Ovary (tissue), 9 donors: ENCODE results near the gene TTC7B. TPM values are rescaled to one million over a fixed set of nuclear protein-coding genes. Genes with fewer than 3 reads are reported as not detected.

Experiments used
- DNase-seq, 5 donors: peaks; one replicate each; pipeline ENCODE4 v3.0.0-alpha.2; 2019 to 2020
- H3K27ac ChIP-seq, 2 donors: fragments of 200-600 bp; one replicate each; pipeline versions ENCODE4 v1.5.1 to v1.8.0; 2019 to 2022
- H3K27me3 ChIP-seq: fragments of 200-600 bp; one replicate; pipeline ENCODE4 v1.8.0; 2022
- H3K36me3 ChIP-seq: fragments of 200-600 bp; sonication (generic); one replicate; pipeline ENCODE4 v1.5.1; 2019
- H3K4me1 ChIP-seq: one replicate; pipeline ENCODE4 v1.8.1; 2013; ENCODE audit warnings: mild to moderate bottlenecking, moderate library complexity; ENCODE audit not compliant: insufficient read depth
- H3K4me3 ChIP-seq: fragments of 200-600 bp; sonication (generic); one replicate; pipeline ENCODE4 v1.5.1; 2017
- H3K9me3 ChIP-seq, 2 donors: fragments of 200-600 bp in 1 of 2; sonication (generic) in 1 of 2; one replicate each; pipeline versions ENCODE4 v1.5.1 to v1.8.1; 2013 to 2019; ENCODE audit warnings: mild to moderate bottlenecking in 1 of 2, moderate library complexity in 1 of 2
- CTCF ChIP-seq, 3 donors: fragments of 450-650 bp in 2 of 3; fragments of 200-600 bp in 1 of 3; IDR thresholded peaks; one replicate each; pipeline versions ENCODE4 v1.5.1 to v1.8.0; 2016 to 2022; ENCODE audit warnings: antibody characterized with exemption in 3 of 3, mild to moderate bottlenecking in 1 of 3
- EP300 ChIP-seq: sonication (generic); formaldehyde crosslinking; IDR thresholded peaks from one replicate; pipeline ENCODE4 v1.6.1; 2017; ENCODE audit warnings: antibody characterized with exemption
- POLR2A ChIP-seq: fragments of 450-650 bp; IDR thresholded peaks from one replicate; pipeline ENCODE4 v1.6.1; 2017; ENCODE audit warnings: antibody characterized with exemption, mild to moderate bottlenecking, moderate library complexity
- WGBS, 3 donors: extraction: QIAGEN DNeasy Blood & Tissue Kit in 1 of 3; methylation state at CpG; one replicate each; pipeline versions ENCODE4 v1.1.5 to v1.1.7; 2013 to 2017; 5-methylcytosine and 5-hydroxymethylcytosine counted together
- intact Hi-C, 4 donors: fragments of 100-400 bp; cut with DNase I; formaldehyde crosslinking; loops; one replicate each; pipeline versions ENCODE4 v1.11.0 to v1.15.1; 2022 to 2023
- polyA plus RNA-seq, 2 donors: library from polyadenylated mRNA; stranded (reverse); fragments of 200-250 nt in 1 of 2; fragments of 350-450 nt in 1 of 2; fragmentation: Illumina TruSeq in 1 of 2; extraction: RNeasy Lipid Tissue Mini Kit (QIAGEN cat#74804) in 1 of 2; gene quantifications; one replicate each; pipeline ENCODE4 v1.2.3, GENCODE V29; 2013 to 2014
- total RNA-seq, 7 donors: library from RNA; depleted of rRNA in 2 of 7; stranded (reverse); fragments of >200 nt in 2 of 7; fragmentation: NEBNext Ultra II Directional in 3 of 7; extraction: Animal tissue kit (Norgen Biotek cat#: 25700) in 3 of 7; gene quantifications; one replicate each; pipeline versions ENCODE4 v1.1.0 to v1.2.4, GENCODE V29; 2016 to 2023
- donor health status: DM: no; HTN: no; CAD: no; lungs with moderate emphysema.
- donor health status: DM: no; HTN: no; CAD: no.
- donor health status: Bipolar disorder and iron deficiency.
- donor health status: DM: yes; HTN: yes; CAD: no.
- donor health status: DM: no; HTN: no; CAD: no.
- donor health status: DM: yes; HTN: yes; CAD: no.

The TTC7B gene
- total and polyA plus RNA-seq, 9 donors: 18.2 to 39.5 (median 34.2) TPM

- Histone ChIP-seq H3K4me3 (no peak overlapping the region), H3K4me1 (peaks cover 8% of the 10 kb centered on the region), H3K27me3 (no peaks in the 10 kb centered on the region), H3K27ac (no peak overlapping the region), H3K36me3 (no peaks in the 10 kb centered on the region), H3K9me3 (no peaks in the 10 kb centered on the region)
- intact Hi-C loops: no loop called here
- 75 to 88% (median 84%) methylated on average over 10 of the region's 10 CpGs for WGBS, 3 donors
- no peak for DNase-seq
- TF ChIP-seq EP300 (no peak), POLR2A (no peak), CTCF (IDR thresholded peaks at IDR 0.05) (no peak)
Measured at GRCh38 chr14:90538095-90538494, 278.1 kb downstream of the TTC7B start.

GRCh38 chr14:90536511-90537191 lies 279.6 kb downstream of the TTC7B start:
- Histone ChIP-seq H3K27ac (no peak overlapping the region), H3K36me3 (no peaks in the 10 kb centered on the region), H3K4me3 (no peak overlapping the region), H3K9me3 (no peaks in the 10 kb centered on the region), H3K27me3 (no peaks in the 10 kb centered on the region), H3K4me1 (peaks cover 8% of the 10 kb centered on the region)
- intact Hi-C loops: no loop called here
- TF ChIP-seq CTCF (IDR thresholded peaks at IDR 0.05) (no peak), POLR2A (no peak), EP300 (no peak)
- no peak for DNase-seq
- WGBS, 3 donors: 64 to 74% (median 68%) methylated on average over 23 of the region's 23 CpGs

GRCh38 chr14:90536092-90536491 lies 280.1 kb downstream of the TTC7B start:
- no peaks in the 10 kb centered on the region for H3K9me3 ChIP-seq
- H3K4me1 ChIP-seq: peaks cover 8% of the 10 kb centered on the region
- no peak overlapping the region for H3K27ac ChIP-seq
- TF ChIP-seq EP300: no peak
- TF ChIP-seq CTCF (IDR thresholded peaks at IDR 0.05): no peak
- H3K36me3 ChIP-seq: no peaks in the 10 kb centered on the region
- DNase-seq: peak in 4 of 5 donors; percentile 41 to 77 (median 58)
- no peak overlapping the region for H3K4me3 ChIP-seq
- no peaks in the 10 kb centered on the region for H3K27me3 ChIP-seq
- 30 to 43% (median 43%) methylated on average over 11 of the region's 11 CpGs for WGBS, 3 donors
- intact Hi-C loops: no loop called here

- no peak overlapping the region for H3K4me3 ChIP-seq
- H3K27ac ChIP-seq: no peak overlapping the region
- TF ChIP-seq POLR2A: no peak
- no peak for TF ChIP-seq CTCF (IDR thresholded peaks at IDR 0.05)
- TF ChIP-seq EP300: no peak
- no peaks in the 10 kb centered on the region for H3K36me3 ChIP-seq
- 84 to 90% (median 88%) methylated on average over 14 of the region's 14 CpGs for WGBS, 3 donors
- peaks cover 8% of the 10 kb centered on the region for H3K4me1 ChIP-seq
- H3K9me3 ChIP-seq: no peaks in the 10 kb centered on the region
- no peaks in the 10 kb centered on the region for H3K27me3 ChIP-seq
- DNase-seq: no peak
- intact Hi-C loops: no loop called here
Measured at GRCh38 chr14:90535556-90536090, 280.6 kb downstream of the TTC7B start.
